ENCODE data around the gene C19orf44. TPM values are rescaled to one million over a fixed set of nuclear protein-coding genes. Genes with fewer than 3 reads are reported as not detected.

C19orf44 gene
- total RNA-seq, 2 experiments from 2014 or later = 6.8 to 7.6 TPM

DNA sequence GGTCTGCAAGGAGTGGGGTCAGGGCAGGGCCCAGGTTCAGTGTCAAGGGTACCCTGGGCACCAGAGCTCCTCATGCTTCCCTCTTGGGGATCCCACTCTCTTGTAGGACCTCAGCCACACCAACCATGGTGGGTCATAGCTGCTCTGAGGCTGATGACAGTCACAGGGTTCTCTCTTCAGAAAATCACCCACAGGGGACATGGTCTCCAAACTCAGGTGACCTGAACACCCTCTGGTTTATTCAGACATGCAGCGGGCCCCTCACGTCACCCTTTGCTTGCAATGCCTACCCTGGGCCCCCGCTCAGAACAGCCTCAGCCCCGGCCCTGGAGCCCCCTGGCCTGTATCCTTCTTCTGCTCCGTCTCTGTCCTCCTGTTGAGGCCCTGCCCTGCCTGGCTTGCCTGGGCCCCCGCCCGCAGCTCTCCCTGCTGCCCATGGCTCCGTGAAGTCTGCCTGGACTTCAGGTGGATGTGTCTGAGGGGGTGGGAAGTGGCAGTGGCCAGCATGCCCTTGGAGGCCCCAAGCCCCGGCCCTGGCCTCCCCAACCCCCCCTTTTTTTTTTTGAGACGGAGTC, 25.6 kb downstream of the C19orf44 start:
- no peak overlapping the region for H3K4me3 ChIP-seq (ENCODE audit: low read depth, low read length, poor library complexity, severe bottlenecking)
- TF ChIP-seq, protein P1, sequence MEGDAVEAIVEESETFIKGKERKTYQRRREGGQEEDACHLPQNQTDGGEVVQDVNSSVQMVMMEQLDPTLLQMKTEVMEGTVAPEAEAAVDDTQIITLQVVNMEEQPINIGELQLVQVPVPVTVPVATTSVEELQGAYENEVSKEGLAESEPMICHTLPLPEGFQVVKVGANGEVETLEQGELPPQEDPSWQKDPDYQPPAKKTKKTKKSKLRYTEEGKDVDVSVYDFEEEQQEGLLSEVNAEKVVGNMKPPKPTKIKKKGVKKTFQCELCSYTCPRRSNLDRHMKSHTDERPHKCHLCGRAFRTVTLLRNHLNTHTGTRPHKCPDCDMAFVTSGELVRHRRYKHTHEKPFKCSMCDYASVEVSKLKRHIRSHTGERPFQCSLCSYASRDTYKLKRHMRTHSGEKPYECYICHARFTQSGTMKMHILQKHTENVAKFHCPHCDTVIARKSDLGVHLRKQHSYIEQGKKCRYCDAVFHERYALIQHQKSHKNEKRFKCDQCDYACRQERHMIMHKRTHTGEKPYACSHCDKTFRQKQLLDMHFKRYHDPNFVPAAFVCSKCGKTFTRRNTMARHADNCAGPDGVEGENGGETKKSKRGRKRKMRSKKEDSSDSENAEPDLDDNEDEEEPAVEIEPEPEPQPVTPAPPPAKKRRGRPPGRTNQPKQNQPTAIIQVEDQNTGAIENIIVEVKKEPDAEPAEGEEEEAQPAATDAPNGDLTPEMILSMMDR (conservative IDR thresholded peaks at IDR 0.05; ENCODE audit: low read length) = no peak
- no peak for TF ChIP-seq EZH2phosphoT487 (IDR thresholded peaks at IDR 0.05; ENCODE audit: borderline replicate concordance, low read depth, low read length)
- H3K36me3 ChIP-seq (ENCODE audit: insufficient read depth, low read length) = peaks cover 96% of the 10 kb centered on the region
- no peak overlapping the region for H2AFZ ChIP-seq (ENCODE audit: low read length)
- no peak for DNase-seq (ENCODE audit: low spot score)
- ChIA-PET CTCF (ENCODE audit: unreplicated experiment) (no interaction called here), POLR2A (no interaction called here)
- no TSS peak for BruUV-seq (replicated peaks)
- no peaks in the 10 kb centered on the region for H4K20me1 ChIP-seq (ENCODE audit: insufficient read depth, low read length)
- H3K4me2 ChIP-seq (ENCODE audit: low read length) = no peak overlapping the region
- H3K4me1 ChIP-seq (ENCODE audit: insufficient read depth, low read length, poor library complexity, severe bottlenecking) = no peaks in the 10 kb centered on the region
- H3K9me2 ChIP-seq (ENCODE audit: insufficient read depth, low read length) = no peaks in the 10 kb centered on the region
- intact Hi-C loops (cut with micrococcal nuclease; ENCODE audit: unreplicated experiment) = no loop called here
- H3K27ac ChIP-seq (ENCODE audit: low read depth, low read length, poor library complexity, severe bottlenecking) = no peak overlapping the region
- no peaks in the 10 kb centered on the region for H3K79me2 ChIP-seq (ENCODE audit: insufficient read depth, low read depth, low read length)
- no peaks in the 10 kb centered on the region for H3K9me3 ChIP-seq (ENCODE audit: low read length)

DNA sequence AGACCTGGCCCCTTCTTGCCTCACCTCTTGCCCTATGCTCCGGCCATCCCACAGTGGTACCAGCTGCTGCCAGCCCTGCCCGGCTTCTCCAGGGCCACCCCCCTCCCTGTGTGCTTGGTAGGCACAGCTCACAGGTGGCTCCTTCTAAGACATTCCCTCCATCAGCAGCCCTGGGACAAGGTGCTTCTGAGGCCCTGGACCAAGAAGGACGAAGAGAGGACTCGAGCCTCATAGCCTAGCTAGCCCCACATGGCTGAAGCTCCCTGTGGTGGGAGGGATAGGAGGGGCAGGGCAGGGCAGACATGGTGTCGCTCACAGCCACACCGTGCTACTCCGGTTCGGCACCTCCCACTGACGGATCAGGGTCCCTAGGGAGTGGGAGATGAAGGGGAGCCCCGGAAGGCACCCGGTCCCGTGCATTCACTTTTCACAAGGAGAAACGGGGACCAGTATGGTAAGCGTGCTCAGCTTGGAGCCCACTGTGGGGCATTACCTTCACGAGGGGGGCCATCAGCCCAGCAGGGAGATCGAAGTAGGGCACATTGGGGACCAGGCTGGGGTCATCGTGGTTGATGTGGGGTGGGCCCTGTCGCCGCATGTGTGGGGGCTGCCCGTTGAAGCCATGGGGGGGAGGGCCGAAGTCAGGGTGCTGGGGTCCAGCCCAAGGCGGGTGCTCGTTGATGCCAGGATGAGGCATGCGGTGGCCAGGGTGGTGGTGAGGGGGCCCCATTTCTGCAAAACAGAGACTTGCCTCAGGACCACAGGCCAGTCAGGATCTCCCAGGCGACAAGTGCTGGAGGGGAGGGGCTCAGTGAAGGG, 26.6 kb downstream of the C19orf44 start:
- H3K27ac ChIP-seq (ENCODE audit: low read depth, low read length, poor library complexity, severe bottlenecking) = no peak overlapping the region
- ChIA-PET CTCF (ENCODE audit: unreplicated experiment) (no interaction called here), POLR2A (no interaction called here)
- H3K9me2 ChIP-seq (ENCODE audit: insufficient read depth, low read length) = no peaks in the 10 kb centered on the region
- no peak overlapping the region for H3K4me2 ChIP-seq (ENCODE audit: low read length)
- DNase-seq (ENCODE audit: low spot score) = no peak
- no TSS peak for BruUV-seq (replicated peaks)
- H2AFZ ChIP-seq (ENCODE audit: low read length) = no peak overlapping the region
- intact Hi-C loops (cut with micrococcal nuclease; ENCODE audit: unreplicated experiment) = no loop called here
- H3K4me1 ChIP-seq (ENCODE audit: insufficient read depth, low read length, poor library complexity, severe bottlenecking) = no peaks in the 10 kb centered on the region
- H3K79me2 ChIP-seq (ENCODE audit: insufficient read depth, low read depth, low read length) = no peaks in the 10 kb centered on the region
- H3K9me3 ChIP-seq (ENCODE audit: low read length) = no peaks in the 10 kb centered on the region
- H3K36me3 ChIP-seq (ENCODE audit: insufficient read depth, low read length) = peaks cover 96% of the 10 kb centered on the region
- H4K20me1 ChIP-seq (ENCODE audit: insufficient read depth, low read length) = no peaks in the 10 kb centered on the region
- TF ChIP-seq, protein P1 (conservative IDR thresholded peaks at IDR 0.05; ENCODE audit: low read length) = no peak
- TF ChIP-seq EZH2phosphoT487 (IDR thresholded peaks at IDR 0.05; ENCODE audit: borderline replicate concordance, low read depth, low read length) = no peak
- H3K4me3 ChIP-seq (ENCODE audit: low read depth, low read length, poor library complexity, severe bottlenecking) = no peak overlapping the region
